ENCODE data around the gene CD86.

DNA sequence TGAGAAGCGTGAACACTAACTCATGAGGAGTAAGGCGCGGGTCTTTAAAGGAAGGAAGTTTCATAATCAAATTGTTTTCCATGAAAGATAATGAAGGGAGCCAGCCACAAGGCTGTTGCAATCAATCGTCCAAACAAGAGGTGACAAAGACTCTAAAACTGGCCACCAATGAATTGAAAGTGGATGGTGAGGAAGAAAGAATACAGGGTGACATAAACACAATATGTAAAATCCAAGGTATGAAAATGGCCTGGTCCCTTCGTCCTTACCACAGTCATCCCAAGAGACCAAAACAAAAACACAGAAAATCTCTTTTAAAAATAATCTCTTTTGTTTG lies 12.0 kb downstream of the CD86 start:
- TF ChIP-seq, protein P1, sequence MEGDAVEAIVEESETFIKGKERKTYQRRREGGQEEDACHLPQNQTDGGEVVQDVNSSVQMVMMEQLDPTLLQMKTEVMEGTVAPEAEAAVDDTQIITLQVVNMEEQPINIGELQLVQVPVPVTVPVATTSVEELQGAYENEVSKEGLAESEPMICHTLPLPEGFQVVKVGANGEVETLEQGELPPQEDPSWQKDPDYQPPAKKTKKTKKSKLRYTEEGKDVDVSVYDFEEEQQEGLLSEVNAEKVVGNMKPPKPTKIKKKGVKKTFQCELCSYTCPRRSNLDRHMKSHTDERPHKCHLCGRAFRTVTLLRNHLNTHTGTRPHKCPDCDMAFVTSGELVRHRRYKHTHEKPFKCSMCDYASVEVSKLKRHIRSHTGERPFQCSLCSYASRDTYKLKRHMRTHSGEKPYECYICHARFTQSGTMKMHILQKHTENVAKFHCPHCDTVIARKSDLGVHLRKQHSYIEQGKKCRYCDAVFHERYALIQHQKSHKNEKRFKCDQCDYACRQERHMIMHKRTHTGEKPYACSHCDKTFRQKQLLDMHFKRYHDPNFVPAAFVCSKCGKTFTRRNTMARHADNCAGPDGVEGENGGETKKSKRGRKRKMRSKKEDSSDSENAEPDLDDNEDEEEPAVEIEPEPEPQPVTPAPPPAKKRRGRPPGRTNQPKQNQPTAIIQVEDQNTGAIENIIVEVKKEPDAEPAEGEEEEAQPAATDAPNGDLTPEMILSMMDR (IDR thresholded peaks at IDR 0.05; ENCODE audit: insufficient read depth, low read depth, low read length), result no peak
- no peak for TF ChIP-seq EZH2 (IDR thresholded peaks at IDR 0.05; ENCODE audit: insufficient read depth, low read length)
